ENCODE data around the gene FBXO42.

Gene FBXO42

GRCh38 chr1:16376971-16377370 is 24.7 kb upstream of the FBXO42 start:
- Histone ChIP-seq H3K4me1 (ENCODE audit: control insufficient read depth in 1 of 2, insufficient read depth in 1 of 2, low read depth in 1 of 2, low read length in 1 of 2) (peaks cover 8% of the 10 kb centered on the region in 2 experiments), H3K27ac (no peak overlapping the region)

DNA sequence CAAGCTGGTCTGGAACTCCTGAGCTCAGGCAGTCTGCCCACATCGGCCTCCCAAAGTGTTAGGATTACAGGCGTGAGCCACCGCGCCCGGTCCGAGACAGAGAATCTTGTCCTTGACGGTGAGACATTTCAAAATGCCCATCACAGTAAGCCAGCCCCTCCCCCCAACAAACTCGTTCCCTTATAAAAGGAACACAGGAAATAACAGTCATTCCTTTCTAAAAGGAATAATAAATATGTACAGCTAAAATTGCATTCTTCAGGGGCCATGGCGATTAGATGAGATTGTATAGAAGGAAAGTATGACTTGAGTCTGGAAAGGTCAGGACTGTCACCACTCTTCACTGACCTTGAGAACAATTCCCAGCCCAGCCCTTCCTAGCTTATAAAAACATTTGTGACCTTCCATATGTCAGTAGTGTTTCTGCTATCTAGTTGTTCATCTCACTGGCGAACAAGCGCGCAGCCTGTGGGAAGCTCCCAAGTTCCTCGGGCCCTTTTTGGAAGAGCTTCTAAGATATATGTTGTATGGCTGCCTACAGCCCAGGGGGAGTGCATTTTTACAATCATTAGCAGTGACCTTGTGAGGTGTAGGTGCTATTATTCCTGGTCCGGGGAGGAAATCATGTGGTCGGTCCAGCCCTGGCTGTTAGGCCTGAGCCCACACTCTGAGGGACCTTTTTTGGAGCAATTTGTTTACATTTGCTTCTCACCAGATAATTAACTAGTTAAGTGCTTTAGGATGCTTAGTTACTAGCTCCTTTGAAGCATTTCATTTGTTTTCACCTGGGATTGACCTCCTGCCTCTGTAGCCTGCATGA is 23.5 kb upstream of the FBXO42 start:
- TF ChIP-seq CTCF (IDR thresholded peaks at IDR 0.05), result no peak
- Histone ChIP-seq H3K9me3 (no peaks in the 10 kb centered on the region), H3K36me3 (peaks cover 8% of the 10 kb centered on the region), H3K4me1 (ENCODE audit: control insufficient read depth in 1 of 2, insufficient read depth in 1 of 2, low read depth in 1 of 2, low read length in 1 of 2) (peaks cover 15 to 16% of the 10 kb centered on the region in 2 experiments), H3K27me3 (no peaks in the 10 kb centered on the region), H3K4me3 (ENCODE audit: low read depth in 1 of 2, low read length in 1 of 2) (no peak overlapping the region), H3K27ac (peak overlapping the region; percentile 31)

More at GRCh38 chr1:16376971-16377370, 24.7 kb upstream of the FBXO42 start:
- H3K27me3 ChIP-seq, result no peaks in the 10 kb centered on the region
- H3K9me3 ChIP-seq, result no peaks in the 10 kb centered on the region
- TF ChIP-seq CTCF (IDR thresholded peaks at IDR 0.05), result no peak
- H3K36me3 ChIP-seq, result peaks cover 8% of the 10 kb centered on the region
- no peak overlapping the region for H3K4me3 ChIP-seq (ENCODE audit: low read depth in 1 of 2, low read length in 1 of 2)

DNA sequence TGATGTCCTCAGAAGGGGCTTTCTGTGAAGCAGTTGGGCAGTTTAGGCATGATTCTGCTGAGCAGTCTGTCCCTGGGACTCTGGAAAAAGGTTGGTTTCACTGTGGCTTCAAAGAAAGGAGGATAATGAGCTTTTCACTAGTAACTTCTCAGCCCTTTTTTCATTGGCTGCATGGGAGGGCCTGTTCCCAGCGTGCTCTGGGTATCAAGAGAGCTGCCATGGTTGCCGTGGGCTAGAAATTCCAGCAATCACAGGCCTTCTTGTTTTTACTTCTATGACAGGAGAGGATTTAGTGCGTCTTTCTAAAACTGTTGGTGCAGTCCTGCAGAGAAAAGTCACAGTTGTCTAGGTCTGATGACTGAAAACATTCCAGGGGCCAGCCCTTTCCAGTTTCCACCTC is 22.0 kb upstream of the FBXO42 start:
- peaks cover 8% of the 10 kb centered on the region for H3K36me3 ChIP-seq
- H3K4me3 ChIP-seq (ENCODE audit: low read depth in 1 of 2, low read length in 1 of 2), result no peak overlapping the region
- peaks cover 18 to 28% of the 10 kb centered on the region in 2 experiments for H3K4me1 ChIP-seq (ENCODE audit: control insufficient read depth in 1 of 2, insufficient read depth in 1 of 2, low read depth in 1 of 2, low read length in 1 of 2)
- peak overlapping the region; percentile 5 for H3K27ac ChIP-seq
- H3K9me3 ChIP-seq, result no peaks in the 10 kb centered on the region
- no peaks in the 10 kb centered on the region for H3K27me3 ChIP-seq
- TF ChIP-seq CTCF (IDR thresholded peaks at IDR 0.05), result no peak

- TF ChIP-seq CTCF (IDR thresholded peaks at IDR 0.05), result no peak
- Histone ChIP-seq H3K27me3 (no peaks in the 10 kb centered on the region), H3K4me3 (ENCODE audit: low read depth in 1 of 2, low read length in 1 of 2) (no peak overlapping the region), H3K4me1 (ENCODE audit: control insufficient read depth in 1 of 2, insufficient read depth in 1 of 2, low read depth in 1 of 2, low read length in 1 of 2) (peaks cover 32 to 43% of the 10 kb centered on the region in 2 experiments), H3K36me3 (peaks cover 8% of the 10 kb centered on the region), H3K27ac (no peak overlapping the region), H3K9me3 (no peaks in the 10 kb centered on the region)
Measured at GRCh38 chr1:16372535-16373285, 20.4 kb upstream of the FBXO42 start.

DNA sequence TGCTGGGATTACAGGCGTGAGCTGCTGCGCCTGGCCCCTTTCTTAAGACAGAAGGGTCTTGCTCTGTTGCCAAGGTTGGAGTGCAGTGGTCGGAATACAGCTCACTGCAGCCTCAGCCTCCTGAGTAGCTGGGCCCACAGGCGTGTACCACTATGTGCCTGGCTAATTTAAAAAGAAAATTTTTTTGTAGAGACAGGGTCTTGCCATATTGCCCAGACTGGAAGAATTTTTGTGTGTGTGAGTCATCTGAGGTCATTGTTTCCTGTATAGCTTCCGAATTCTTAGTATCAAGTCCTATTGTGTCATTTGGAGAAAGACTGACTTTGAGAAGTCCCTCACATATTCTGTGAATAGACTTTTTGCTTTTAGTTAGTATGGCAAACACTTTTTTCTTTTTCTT is 19.4 kb upstream of the FBXO42 start:
- no peaks in the 10 kb centered on the region for H3K9me3 ChIP-seq
- no peak for TF ChIP-seq CTCF (IDR thresholded peaks at IDR 0.05)
- no peak overlapping the region for H3K4me3 ChIP-seq (ENCODE audit: low read depth in 1 of 2, low read length in 1 of 2)
- peaks cover 32 to 45% of the 10 kb centered on the region in 2 experiments for H3K4me1 ChIP-seq (ENCODE audit: control insufficient read depth in 1 of 2, insufficient read depth in 1 of 2, low read depth in 1 of 2, low read length in 1 of 2)
- H3K36me3 ChIP-seq, result peaks cover 8% of the 10 kb centered on the region
- no peak overlapping the region for H3K27ac ChIP-seq
- H3K27me3 ChIP-seq, result no peaks in the 10 kb centered on the region

Measured in neutrophil (primary cell).